Testis (tissue), 2 donors: ENCODE results near the gene CREG2.

ENCODE experiments used
- CTCF ChIP-seq, 3 experiments: fragments of 450-650 bp in 2 of 3; fragments of 200-600 bp in 1 of 3; sonication (generic) in 1 of 3; IDR thresholded peaks; one replicate each; pipeline ENCODE4 v1.5.1; 2016 to 2019; ENCODE audit warnings: antibody characterized with exemption in 3 of 3, mild to moderate bottlenecking in 2 of 3, moderate library complexity in 1 of 3
- POLR2A ChIP-seq: fragments of 450-650 bp; IDR thresholded peaks from one replicate; pipeline ENCODE4 v1.6.1; 2017; ENCODE audit warnings: antibody characterized with exemption, mild to moderate bottlenecking, moderate library complexity

- no peak for TF ChIP-seq CTCF (IDR thresholded peaks at IDR 0.05)
- TF ChIP-seq POLR2A: no peak
Observed at GRCh38 chr2:101295895-101296294, 91.4 kb downstream of the CREG2 start.
